Activated CD8-positive, alpha-beta memory T cell treated with anti-CD3 and anti-CD28 coated beads, Interleukin-2, amount 50 U/mL, for 1 hour (primary cell): ENCODE data around the gene KIAA1671.
"Not testable (repeated sequence)": the region's sequence is repeated elsewhere in the genome, so short reads cannot be mapped to it uniquely, and the experiment has no call there.

Source experiments
- DNase-seq: peaks from one replicate; pipeline ENCODE4 v3.0.0-alpha.2; 2020; ENCODE audit errors: extremely low read depth

The KIAA1671 gene

GRCh38 chr22:25201557-25202273 lies 249.2 kb downstream of the KIAA1671 start:
- no peak for DNase-seq

- DNase-seq = peak; percentile 8
Observed at GRCh38 chr22:25202290-25202921, 249.9 kb downstream of the KIAA1671 start.

GRCh38 chr22:25203082-25203481 lies 250.6 kb downstream of the KIAA1671 start:
- no peak for DNase-seq

- not testable (repeated sequence) for DNase-seq
Observed at GRCh38 chr22:25204547-25204946, 252.0 kb downstream of the KIAA1671 start.

GRCh38 chr22:25205847-25206246 lies 253.3 kb downstream of the KIAA1671 start:
- DNase-seq = no peak

GRCh38 chr22:25206998-25207397 lies 254.5 kb downstream of the KIAA1671 start:
- no peak for DNase-seq

GRCh38 chr22:25207553-25208157 lies 255.1 kb downstream of the KIAA1671 start:
- no peak for DNase-seq

GRCh38 chr22:25208328-25208727 lies 255.8 kb downstream of the KIAA1671 start:
- no peak for DNase-seq

GRCh38 chr22:25208743-25209505 lies 256.4 kb downstream of the KIAA1671 start:
- no peak for DNase-seq

GRCh38 chr22:25210793-25211192 lies 258.3 kb downstream of the KIAA1671 start:
- DNase-seq = no peak

- no peak for DNase-seq
Observed at GRCh38 chr22:25212337-25212736, 259.8 kb downstream of the KIAA1671 start.

GRCh38 chr22:25213221-25213620 lies 260.7 kb downstream of the KIAA1671 start:
- DNase-seq = no peak

- DNase-seq = no peak
Observed at GRCh38 chr22:25216230-25216629, 263.7 kb downstream of the KIAA1671 start.

- DNase-seq = no peak
Observed at GRCh38 chr22:25219211-25219689, 266.7 kb downstream of the KIAA1671 start, which contains the start of gene CRYBB2. TSS of gene CRYBB2 (plus strand) at chr22:25219639. CDS start at chr22:25221430, 1,791 bp downstream.

- no peak for DNase-seq
Observed at GRCh38 chr22:25219948-25220442, 267.5 kb downstream of the KIAA1671 start.

- no peak for DNase-seq
Observed at GRCh38 chr22:25221790-25222189, 269.3 kb downstream of the KIAA1671 start.

- no peak for DNase-seq
Observed at GRCh38 chr22:25223269-25223850, 270.8 kb downstream of the KIAA1671 start.

GRCh38 chr22:25228822-25229221 lies 276.3 kb downstream of the KIAA1671 start:
- no peak for DNase-seq

GRCh38 chr22:25230760-25231159 lies 278.2 kb downstream of the KIAA1671 start:
- DNase-seq = not testable (repeated sequence)

GRCh38 chr22:25232301-25232700 lies 279.8 kb downstream of the KIAA1671 start:
- no peak for DNase-seq

- not testable (repeated sequence) for DNase-seq
Observed at GRCh38 chr22:25233706-25234105, 281.2 kb downstream of the KIAA1671 start.
